Thyroid gland (tissue), 4 donors: Measurements from ENCODE around the gene UBE2I. TPM values are rescaled to one million over a fixed set of nuclear protein-coding genes. Genes with fewer than 3 reads are reported as not detected.

Experiments used
- DNase-seq, 2 donors: peaks; one replicate each; pipeline ENCODE4 v3.0.0-alpha.2; 2019
- H3K27ac ChIP-seq, 3 donors: fragments of 200-600 bp; sonication (generic); 1 replicate in 2 of 3; 2 replicates in 1 of 3; pipeline ENCODE4 v1.5.1; 2016 to 2019; ENCODE audit warnings: mild to moderate bottlenecking in 1 of 3, moderate library complexity in 1 of 3
- H3K27me3 ChIP-seq: fragments of 200-600 bp; sonication (generic); one replicate; pipeline ENCODE4 v1.5.1; 2019
- H3K36me3 ChIP-seq, 2 donors: fragments of 200-600 bp; sonication (generic); one replicate each; pipeline ENCODE4 v1.5.1; 2016 to 2019
- H3K4me1 ChIP-seq, 2 donors: fragments of 200-600 bp; sonication (generic); one replicate each; pipeline ENCODE4 v1.5.1; 2017 to 2019
- H3K4me3 ChIP-seq, 3 donors: fragments of 200-600 bp; sonication (generic); replicated peaks in 1 of 3; 1 replicate in 2 of 3; 2 replicates in 1 of 3; pipeline ENCODE4 v1.5.1; 2016; ENCODE audit warnings: mild to moderate bottlenecking in 1 of 3
- H3K9me3 ChIP-seq: fragments of 200-600 bp; sonication (generic); one replicate; pipeline ENCODE4 v1.5.1; 2017
- CTCF ChIP-seq, 6 experiments: fragments of 200-600 bp in 3 of 6; fragments of 450-650 bp in 3 of 6; sonication (generic) in 3 of 6; IDR thresholded peaks; one replicate each; pipeline ENCODE4 v1.5.1; 2016 to 2019; ENCODE audit warnings: antibody characterized with exemption in 6 of 6, mild to moderate bottlenecking in 2 of 6, inconsistent platforms in 1 of 6, moderate library complexity in 1 of 6
- POLR2A ChIP-seq, 2 donors: fragments of 450-650 bp; IDR thresholded peaks; one replicate each; pipeline ENCODE4 v1.6.1; 2017; ENCODE audit warnings: antibody characterized with exemption in 2 of 2, mild to moderate bottlenecking in 2 of 2, moderate library complexity in 1 of 2
- WGBS, 2 donors: methylation state at CpG; one replicate each; pipeline ENCODE4 v1.1.5; 2017; 5-methylcytosine and 5-hydroxymethylcytosine counted together
- intact Hi-C: fragments of 100-400 bp; cut with DNase I; formaldehyde crosslinking; loops from one replicate; pipeline ENCODE4 v1.15.1; 2023
- total RNA-seq, 4 donors: library from RNA; depleted of rRNA; stranded (reverse); fragments of >200 nt; gene quantifications; one replicate each; pipeline ENCODE4 v1.2.3, GENCODE V29; 2016

Gene UBE2I
- total RNA-seq, 4 donors from 2014 or later: 43.4 to 107 (median 79.6) TPM

GRCh38 chr16:1280783-1281182, 28.7 kb upstream of the UBE2I start:
- Histone ChIP-seq H3K27me3 (no peaks in the 10 kb centered on the region), H3K27ac (no peak overlapping the region), H3K36me3 (no peaks in the 10 kb centered on the region), H3K4me1 (no peaks in the 10 kb centered on the region), H3K4me3 (no peak overlapping the region), H3K9me3 (no peaks in the 10 kb centered on the region)
- intact Hi-C loops: no loop called here
- no peak for DNase-seq
- 91% methylated on average over 8 of the region's 8 CpGs for WGBS, 2 donors
- TF ChIP-seq POLR2A (IDR thresholded peaks at IDR 0.05): no peak
- TF ChIP-seq CTCF (IDR thresholded peaks at IDR 0.05): no peak

- 75 to 87% methylated on average over 11 to 13 of the region's 16 CpGs for WGBS, 2 donors
- H3K4me1 ChIP-seq: no peaks in the 10 kb centered on the region
- no peak overlapping the region for H3K27ac ChIP-seq
- intact Hi-C loops: no loop called here
- H3K9me3 ChIP-seq: no peaks in the 10 kb centered on the region
- TF ChIP-seq CTCF (IDR thresholded peaks at IDR 0.05) (no peak), POLR2A (IDR thresholded peaks at IDR 0.05) (no peak)
- no peak overlapping the region for H3K4me3 ChIP-seq
- no peak for DNase-seq
- no peaks in the 10 kb centered on the region for H3K36me3 ChIP-seq
- no peaks in the 10 kb centered on the region for H3K27me3 ChIP-seq
Observed at GRCh38 chr16:1281517-1281916, 27.9 kb upstream of the UBE2I start.

- no peak for DNase-seq
- H3K4me3 ChIP-seq: no peak overlapping the region
- no peak overlapping the region for H3K27ac ChIP-seq
- no peaks in the 10 kb centered on the region for H3K4me1 ChIP-seq
- no peaks in the 10 kb centered on the region for H3K27me3 ChIP-seq
- intact Hi-C loops: no loop called here
- TF ChIP-seq CTCF (IDR thresholded peaks at IDR 0.05): no peak
- no peak for TF ChIP-seq POLR2A (IDR thresholded peaks at IDR 0.05)
- WGBS, 2 donors: 78 to 80% methylated on average over 12 to 17 of the region's 17 CpGs
- no peaks in the 10 kb centered on the region for H3K9me3 ChIP-seq
- no peaks in the 10 kb centered on the region for H3K36me3 ChIP-seq
Observed at GRCh38 chr16:1282324-1282973, 27.0 kb upstream of the UBE2I start.

- 58 to 63% methylated on average over 13 to 16 of the region's 17 CpGs for WGBS, 2 donors
- Histone ChIP-seq H3K27me3 (no peaks in the 10 kb centered on the region), H3K27ac (no peak overlapping the region), H3K4me3 (no peak overlapping the region), H3K9me3 (no peaks in the 10 kb centered on the region), H3K4me1 (no peaks in the 10 kb centered on the region), H3K36me3 (no peaks in the 10 kb centered on the region)
- TF ChIP-seq CTCF (IDR thresholded peaks at IDR 0.05) (no peak), POLR2A (IDR thresholded peaks at IDR 0.05) (no peak)
- DNase-seq: no peak
- intact Hi-C loops: no loop called here
Observed at GRCh38 chr16:1283296-1283695, 26.1 kb upstream of the UBE2I start.

- H3K4me3 ChIP-seq: no peak overlapping the region
- intact Hi-C loops: no loop called here
- TF ChIP-seq POLR2A (IDR thresholded peaks at IDR 0.05): no peak
- no peak for TF ChIP-seq CTCF (IDR thresholded peaks at IDR 0.05)
- no peaks in the 10 kb centered on the region for H3K36me3 ChIP-seq
- H3K9me3 ChIP-seq: no peaks in the 10 kb centered on the region
- H3K27me3 ChIP-seq: no peaks in the 10 kb centered on the region
- 87% methylated on average over 15 of the region's 16 CpGs; no CpG with 5 or more reads in 1 of the 2 donors for WGBS, 2 donors
- DNase-seq: no peak
- no peaks in the 10 kb centered on the region for H3K4me1 ChIP-seq
- H3K27ac ChIP-seq: no peak overlapping the region
Observed at GRCh38 chr16:1283996-1284616, 25.3 kb upstream of the UBE2I start.
